HFFc6 (cell line): Measurements from ENCODE around the gene FSIP1. TPM values are rescaled to one million over a fixed set of nuclear protein-coding genes. Genes with fewer than 3 reads are reported as not detected.

Experiments
- DNase-seq: peaks from one replicate; pipeline ENCODE4 v3.0.0-alpha.2; 2018
- H3K27ac Mint-ChIP-seq: 2 replicates; pipeline ENCODE4 v1.8.0; 2020; ENCODE audit warnings: mild to moderate bottlenecking, mixed read lengths
- H3K27me3 Mint-ChIP-seq: 2 replicates; pipeline ENCODE4 v1.8.0; 2021; ENCODE audit warnings: mild to moderate bottlenecking, moderate library complexity, mixed read lengths; ENCODE audit not compliant: insufficient read depth
- H3K36me3 Mint-ChIP-seq: 2 replicates; pipeline ENCODE4 v1.8.0; 2021; ENCODE audit warnings: low read depth, mixed read lengths
- H3K4me1 Mint-ChIP-seq: 2 replicates; pipeline ENCODE4 v1.8.0; 2020; ENCODE audit warnings: low read depth, mixed read lengths
- H3K4me3 Mint-ChIP-seq: 2 replicates; pipeline ENCODE4 v1.8.0; 2020; ENCODE audit warnings: mild to moderate bottlenecking, moderate library complexity, mixed read lengths
- H3K9me3 Mint-ChIP-seq: 2 replicates; pipeline ENCODE4 v1.8.0; 2020; ENCODE audit warnings: mild to moderate bottlenecking, mixed read lengths
- CTCF ChIP-seq: fragments of 200-600 bp; sonication (generic); IDR thresholded peaks from 2 replicates; pipeline ENCODE4 v1.5.0; 2021; ENCODE audit warnings: antibody characterized with exemption, mild to moderate bottlenecking
- total RNA-seq, 6 experiments: library from RNA; stranded (reverse); fragmentation: NEBNext Ultra II Directional; extraction: Animal tissue kit (Norgen Biotek cat#: 25700); gene quantifications; 2 replicates in 1 of 6; 3 replicates in 5 of 6; pipeline ENCODE4 v1.2.3, GENCODE V29; 2021

Gene FSIP1
- total RNA-seq, 6 experiments from 2014 or later, result 1.2 to 2.0 (median 1.3) TPM

DNA sequence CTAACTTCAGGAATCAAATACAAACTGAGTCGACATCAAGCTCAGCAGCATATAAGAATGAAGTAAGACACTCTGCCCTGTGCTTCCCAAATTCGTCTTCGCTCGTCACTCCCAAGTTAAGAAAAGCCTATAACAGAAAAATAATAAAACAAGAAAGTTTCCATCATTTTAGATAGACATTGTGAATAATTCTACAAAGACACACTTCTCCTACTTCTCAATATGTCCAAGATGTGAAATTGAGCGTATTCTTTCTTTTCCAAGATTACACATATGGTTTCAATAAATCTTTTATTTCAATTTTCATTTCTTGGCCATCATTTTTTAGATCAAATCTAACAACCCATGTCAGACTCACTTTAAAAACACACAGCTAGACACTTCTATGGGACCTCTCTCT, 85.1 kb downstream of the FSIP1 start:
- no peak for TF ChIP-seq CTCF
- H3K4me1 Mint-ChIP-seq, result peaks cover 18% of the 10 kb centered on the region
- H3K9me3 Mint-ChIP-seq, result no peaks in the 10 kb centered on the region
- H3K27ac Mint-ChIP-seq, result no peak overlapping the region
- H3K4me3 Mint-ChIP-seq, result no peak overlapping the region
- H3K27me3 Mint-ChIP-seq, result peaks cover 1% of the 10 kb centered on the region; the same call in 1 of the 2 replicates
- no peak for DNase-seq
- H3K36me3 Mint-ChIP-seq, result no peaks in the 10 kb centered on the region

GRCh38 chr15:39695793-39696192, 86.8 kb downstream of the FSIP1 start:
- 0 out of 2 replicates have a peak, but pooled peaks cover 2% of the 10 kb centered on the region for H3K27me3 Mint-ChIP-seq
- H3K36me3 Mint-ChIP-seq, result no peaks in the 10 kb centered on the region
- DNase-seq, result no peak
- peaks cover 28% of the 10 kb centered on the region for H3K4me1 Mint-ChIP-seq
- no peaks in the 10 kb centered on the region for H3K9me3 Mint-ChIP-seq
- no peak overlapping the region for H3K27ac Mint-ChIP-seq
- H3K4me3 Mint-ChIP-seq, result no peak overlapping the region
- no peak for TF ChIP-seq CTCF

GRCh38 chr15:39692356-39693327, 90.0 kb downstream of the FSIP1 start:
- TF ChIP-seq CTCF, result no peak
- H3K4me1 Mint-ChIP-seq, result peaks cover 15% of the 10 kb centered on the region
- H3K36me3 Mint-ChIP-seq, result no peaks in the 10 kb centered on the region
- no peak for DNase-seq
- no peak overlapping the region for H3K4me3 Mint-ChIP-seq
- no peak overlapping the region for H3K27ac Mint-ChIP-seq
- H3K27me3 Mint-ChIP-seq, result 0 out of 2 replicates have a peak, but pooled peaks cover 2% of the 10 kb centered on the region
- H3K9me3 Mint-ChIP-seq, result no peaks in the 10 kb centered on the region

DNA sequence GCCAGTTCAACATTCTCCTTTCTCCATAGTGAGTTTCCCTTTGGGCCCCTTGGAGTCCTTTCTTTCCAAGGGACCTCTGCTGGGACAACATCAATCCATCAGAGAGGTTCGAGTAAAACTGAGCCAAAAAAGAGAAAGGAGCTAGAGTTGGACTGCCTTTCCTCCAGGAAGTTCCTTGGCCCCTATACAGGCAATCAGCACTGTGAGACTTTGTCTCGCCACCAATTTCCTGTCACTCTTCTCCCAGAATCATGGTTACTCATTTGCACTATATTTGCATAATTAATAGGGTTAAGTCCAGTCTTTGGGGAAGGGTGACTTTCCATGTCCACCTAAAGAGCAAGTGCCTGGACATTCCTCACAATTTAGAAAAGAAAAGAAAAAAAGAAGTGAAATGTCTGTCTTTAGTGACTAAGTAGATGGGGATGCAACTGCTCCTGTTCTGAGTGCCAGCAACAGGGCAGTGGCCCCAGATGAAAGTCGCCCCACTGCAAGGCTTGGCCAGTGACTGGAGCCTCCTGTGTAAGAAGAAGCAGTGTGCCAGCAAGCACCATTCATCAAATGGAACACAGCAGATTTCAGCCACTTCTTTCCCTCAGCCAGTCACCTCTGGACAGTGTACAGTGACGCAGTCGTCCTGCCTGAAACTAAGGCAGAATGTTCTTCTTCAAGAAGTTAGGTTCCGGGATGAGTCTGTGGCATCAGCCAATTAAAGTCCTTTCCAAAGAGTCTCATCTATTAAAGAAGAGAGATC, 91.6 kb downstream of the FSIP1 start:
- DNase-seq, result no peak
- TF ChIP-seq CTCF, result no peak
- Mint-ChIP-seq H3K4me3 (no peak overlapping the region), H3K27ac (no peak overlapping the region), H3K36me3 (no peaks in the 10 kb centered on the region), H3K4me1 (peaks cover 16% of the 10 kb centered on the region), H3K9me3 (no peaks in the 10 kb centered on the region), H3K27me3 (0 out of 2 replicates have a peak, but pooled peaks cover 2% of the 10 kb centered on the region)

- no peak overlapping the region for H3K27ac Mint-ChIP-seq
- peaks cover 2% of the 10 kb centered on the region; the same call in 1 of the 2 replicates for H3K27me3 Mint-ChIP-seq
- H3K4me3 Mint-ChIP-seq, result no peak overlapping the region
- no peak for TF ChIP-seq CTCF
- no peaks in the 10 kb centered on the region for H3K36me3 Mint-ChIP-seq
- H3K4me1 Mint-ChIP-seq, result peaks cover 47% of the 10 kb centered on the region
- H3K9me3 Mint-ChIP-seq, result no peaks in the 10 kb centered on the region
- no peak for DNase-seq
Measured at GRCh38 chr15:39687965-39688364, 94.7 kb downstream of the FSIP1 start.
